RWPE2 (cell line): ENCODE measurements around the gene SLC25A21.

Experiments
- ATAC-seq: fragments of 200-7000 bp; cut with Tn5 transposase; 3 replicates; pipeline ENCODE4 v1.9.1; 2021; ENCODE audit warnings: low read depth
- DNase-seq: peaks from one replicate; pipeline ENCODE4 v3.0.0-alpha.2; 2020; ENCODE audit warnings: low spot score
- H3K27ac ChIP-seq: fragments of 450-650 bp; 2 replicates; pipeline ENCODE4 v1.5.1; 2017; ENCODE audit warnings: mild to moderate bottlenecking; ENCODE audit not compliant: poor library complexity, severe bottlenecking
- H3K27me3 ChIP-seq: fragments of 250-450 bp; sonication (Bioruptor Pico); 2 replicates; pipeline ENCODE4 v1.5.1; 2021; ENCODE audit warnings: mild to moderate bottlenecking, moderate library complexity; ENCODE audit not compliant: insufficient read depth, poor library complexity, severe bottlenecking
- H3K36me3 ChIP-seq: fragments of 250-450 bp; sonication (Bioruptor Pico); 2 replicates; pipeline ENCODE4 v1.5.1; 2020; ENCODE audit warnings: low read depth, mild to moderate bottlenecking, moderate library complexity
- H3K4me1 ChIP-seq: fragments of 250-450 bp; sonication (Bioruptor Pico); 2 replicates; pipeline ENCODE4 v1.5.1; 2021; ENCODE audit warnings: mild to moderate bottlenecking, moderate library complexity; ENCODE audit not compliant: insufficient read depth, poor library complexity, severe bottlenecking
- H3K4me3 ChIP-seq: fragments of 250-450 bp; sonication (Bioruptor Pico); 2 replicates; pipeline ENCODE4 v1.5.1; 2021; ENCODE audit warnings: mild to moderate bottlenecking, moderate library complexity; ENCODE audit not compliant: severe bottlenecking
- H3K9me3 ChIP-seq: fragments of 250-450 bp; sonication (Bioruptor Pico); 2 replicates; pipeline ENCODE4 v1.5.1; 2021; ENCODE audit warnings: mild to moderate bottlenecking, moderate library complexity; ENCODE audit not compliant: severe bottlenecking
- TF ChIP-seq, protein P1 (sequence below): fragments of 450-650 bp; IDR thresholded peaks from one replicate; pipeline ENCODE4 v1.5.1; 2017; ENCODE audit warnings: mild to moderate bottlenecking, moderate library complexity; ENCODE audit not compliant: poor library complexity, severe bottlenecking

Gene SLC25A21

DNA sequence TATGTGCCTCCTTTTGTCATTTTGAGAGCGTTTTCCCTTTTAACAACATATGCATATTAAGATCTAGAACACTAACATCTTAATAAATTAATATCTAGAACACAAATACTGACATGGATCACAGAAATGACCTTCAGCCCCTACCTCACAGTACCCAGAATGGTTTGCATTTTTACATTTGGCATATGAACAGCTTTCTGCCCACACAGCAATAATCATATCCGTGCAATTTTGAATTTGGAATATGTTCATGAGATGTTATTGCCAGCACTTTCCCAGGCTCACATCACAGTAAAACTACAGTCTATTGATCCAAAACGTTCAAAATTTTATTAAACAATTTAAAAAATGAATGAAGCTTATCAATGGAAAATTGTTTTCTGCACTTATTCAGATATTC, 114.6 kb downstream of the SLC25A21 start:
- no peak overlapping the region for H3K27ac ChIP-seq
- H3K9me3 ChIP-seq, result no peaks in the 10 kb centered on the region
- H3K36me3 ChIP-seq, result no peaks in the 10 kb centered on the region
- no peaks in the 10 kb centered on the region for H3K27me3 ChIP-seq
- TF ChIP-seq, protein P1, sequence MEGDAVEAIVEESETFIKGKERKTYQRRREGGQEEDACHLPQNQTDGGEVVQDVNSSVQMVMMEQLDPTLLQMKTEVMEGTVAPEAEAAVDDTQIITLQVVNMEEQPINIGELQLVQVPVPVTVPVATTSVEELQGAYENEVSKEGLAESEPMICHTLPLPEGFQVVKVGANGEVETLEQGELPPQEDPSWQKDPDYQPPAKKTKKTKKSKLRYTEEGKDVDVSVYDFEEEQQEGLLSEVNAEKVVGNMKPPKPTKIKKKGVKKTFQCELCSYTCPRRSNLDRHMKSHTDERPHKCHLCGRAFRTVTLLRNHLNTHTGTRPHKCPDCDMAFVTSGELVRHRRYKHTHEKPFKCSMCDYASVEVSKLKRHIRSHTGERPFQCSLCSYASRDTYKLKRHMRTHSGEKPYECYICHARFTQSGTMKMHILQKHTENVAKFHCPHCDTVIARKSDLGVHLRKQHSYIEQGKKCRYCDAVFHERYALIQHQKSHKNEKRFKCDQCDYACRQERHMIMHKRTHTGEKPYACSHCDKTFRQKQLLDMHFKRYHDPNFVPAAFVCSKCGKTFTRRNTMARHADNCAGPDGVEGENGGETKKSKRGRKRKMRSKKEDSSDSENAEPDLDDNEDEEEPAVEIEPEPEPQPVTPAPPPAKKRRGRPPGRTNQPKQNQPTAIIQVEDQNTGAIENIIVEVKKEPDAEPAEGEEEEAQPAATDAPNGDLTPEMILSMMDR, result no peak
- H3K4me1 ChIP-seq, result no peaks in the 10 kb centered on the region
- DNase-seq (no peak), ATAC-seq (no peak)
- no peak overlapping the region for H3K4me3 ChIP-seq

DNA sequence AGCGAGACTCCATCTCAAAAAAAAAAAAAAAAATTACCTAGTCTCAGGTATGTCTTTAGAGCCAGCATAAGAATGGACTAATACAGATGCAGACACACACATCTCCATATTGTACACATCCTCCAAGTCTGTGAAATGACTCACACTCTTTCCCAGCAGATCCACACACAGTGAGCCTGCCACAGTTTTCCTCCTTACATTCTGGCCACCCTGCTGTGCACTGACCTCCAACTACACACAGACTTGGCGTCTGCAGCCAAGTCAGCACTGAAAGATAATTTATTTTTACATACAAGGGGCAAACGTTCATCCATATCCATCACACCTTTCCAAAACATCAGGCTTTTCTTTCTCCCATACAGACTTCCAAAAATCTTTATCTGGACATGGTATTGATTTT, 115.9 kb downstream of the SLC25A21 start:
- no peak overlapping the region for H3K27ac ChIP-seq
- ATAC-seq (peak; percentile 58; the same call in 2 of the 3 replicates), DNase-seq (no peak)
- H3K27me3 ChIP-seq, result no peaks in the 10 kb centered on the region
- H3K4me1 ChIP-seq, result no peaks in the 10 kb centered on the region
- TF ChIP-seq, protein P1, result no peak
- H3K4me3 ChIP-seq, result no peak overlapping the region
- no peaks in the 10 kb centered on the region for H3K9me3 ChIP-seq
- H3K36me3 ChIP-seq, result no peaks in the 10 kb centered on the region

DNA sequence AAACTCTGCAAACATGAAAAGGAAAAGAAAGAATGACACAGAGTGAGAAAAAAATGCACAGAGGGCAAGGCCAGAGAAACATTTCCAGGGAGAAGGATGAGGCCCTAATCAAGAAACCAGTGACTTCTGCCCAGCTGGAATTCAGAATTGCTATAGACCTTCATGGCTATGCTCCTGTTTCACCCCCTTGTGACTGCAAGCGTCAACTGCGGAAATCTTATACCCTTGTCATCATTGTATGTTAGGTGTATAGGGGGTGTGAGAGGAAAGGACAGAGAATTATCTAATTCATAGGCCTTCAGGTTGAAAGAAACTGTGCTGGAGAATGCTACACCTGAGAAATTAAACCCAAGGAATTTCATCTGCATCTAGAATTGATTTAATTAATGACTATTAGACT, 117.5 kb downstream of the SLC25A21 start:
- ATAC-seq (no peak), DNase-seq (no peak)
- Histone ChIP-seq H3K27me3 (no peaks in the 10 kb centered on the region), H3K36me3 (no peaks in the 10 kb centered on the region), H3K27ac (no peak overlapping the region), H3K4me3 (no peak overlapping the region), H3K4me1 (peaks cover 3% of the 10 kb centered on the region), H3K9me3 (no peaks in the 10 kb centered on the region)
- TF ChIP-seq, protein P1, result no peak

DNA sequence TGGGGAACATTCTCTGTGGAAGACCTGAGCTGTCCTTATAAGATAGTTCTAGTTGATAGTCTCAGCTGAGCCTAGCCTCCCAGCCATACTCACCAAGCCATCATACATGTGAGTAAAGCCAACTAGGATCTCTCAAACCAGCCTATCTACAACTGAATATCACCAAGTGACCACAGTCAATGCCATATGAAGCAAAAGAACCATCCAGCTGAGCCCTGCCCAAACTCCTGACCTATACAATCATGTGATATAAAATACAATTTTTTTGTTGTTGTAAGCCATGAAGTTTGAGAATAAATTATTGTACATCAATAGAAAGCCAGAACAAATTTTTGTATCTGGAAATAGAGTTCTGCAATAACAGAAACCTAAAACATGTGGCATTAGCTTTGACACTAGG, 118.3 kb downstream of the SLC25A21 start:
- DNase-seq (no peak), ATAC-seq (no peak)
- Histone ChIP-seq H3K9me3 (no peaks in the 10 kb centered on the region), H3K27me3 (no peaks in the 10 kb centered on the region), H3K36me3 (no peaks in the 10 kb centered on the region), H3K4me1 (peaks cover 6% of the 10 kb centered on the region), H3K27ac (no peak overlapping the region), H3K4me3 (no peak overlapping the region)
- TF ChIP-seq, protein P1, result no peak

DNA sequence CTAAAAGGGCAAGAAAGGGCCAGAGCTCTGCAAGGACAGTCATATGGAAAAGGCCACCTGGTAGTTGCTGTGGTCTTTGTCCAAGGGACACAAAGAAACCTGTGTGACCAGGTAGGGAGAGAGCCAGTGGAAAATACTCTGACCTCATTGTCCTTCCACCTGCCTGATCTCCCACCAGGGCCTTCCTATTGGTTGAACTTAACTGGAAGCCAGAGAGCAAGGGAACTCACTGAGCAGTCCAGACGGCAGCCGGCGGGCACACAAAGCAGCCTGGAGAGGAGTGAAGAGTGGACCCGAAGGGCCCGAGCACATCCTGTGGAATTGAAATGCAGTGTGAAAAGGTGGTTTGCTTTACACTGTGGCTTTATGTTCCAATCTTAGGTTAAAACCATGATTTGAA, 120.7 kb downstream of the SLC25A21 start:
- H3K4me3 ChIP-seq, result no peak overlapping the region
- no peaks in the 10 kb centered on the region for H3K36me3 ChIP-seq
- no peak overlapping the region for H3K27ac ChIP-seq
- no peaks in the 10 kb centered on the region for H3K9me3 ChIP-seq
- no peaks in the 10 kb centered on the region for H3K27me3 ChIP-seq
- peaks cover 29% of the 10 kb centered on the region for H3K4me1 ChIP-seq
- DNase-seq (no peak), ATAC-seq (no peak)
- TF ChIP-seq, protein P1, result no peak
